Myocyte (in vitro differentiated cells): Measurements from ENCODE around the gene MBD3L4. TPM values are rescaled to one million over a fixed set of nuclear protein-coding genes. Genes with fewer than 3 reads are reported as not detected.
"Not testable (repeated sequence)": the region's sequence is repeated elsewhere in the genome, so short reads cannot be mapped to it uniquely, and the experiment has no call there.

Source experiments
- DNase-seq: peaks from one replicate; pipeline ENCODE4 v3.0.0-alpha.2; 2012; ENCODE audit warnings: low read depth
- polyA plus RNA-seq: library from polyadenylated mRNA; unstranded; fragments of >200 nt; gene quantifications from one replicate; pipeline ENCODE4 v1.2.1, GENCODE V29; 2012; ENCODE audit warnings: missing spikeins
- total RNA-seq: library from RNA; depleted of rRNA; stranded (reverse); fragments of >200 nt; gene quantifications from 2 replicates; pipeline ENCODE4 v1.2.3, GENCODE V29; 2014

The MBD3L4 gene
- not detected in 2 replicates for total RNA-seq
- polyA plus RNA-seq = not detected

GRCh38 chr19:7040079-7040478 is at the start of gene MBD3L4:
Gene MBD3L4, minus strand, starts transcription at chr19:7040179. Its CDS starts 35 bp downstream, at chr19:7040144.
- DNase-seq = not testable (repeated sequence)

- no peak for DNase-seq
Observed at GRCh38 chr19:7088999-7089398, 49.0 kb upstream of the MBD3L4 start.

- DNase-seq = no peak
Observed at GRCh38 chr19:7083076-7083956, 43.3 kb upstream of the MBD3L4 start.

- no peak for DNase-seq
Observed at GRCh38 chr19:7078008-7078407, 38.0 kb upstream of the MBD3L4 start.

- DNase-seq = no peak
Observed at GRCh38 chr19:7076151-7076550, 36.2 kb upstream of the MBD3L4 start.

GRCh38 chr19:7074705-7075282 is 34.8 kb upstream of the MBD3L4 start:
- DNase-seq = no peak

- no peak for DNase-seq
Observed at GRCh38 chr19:7072541-7072940, 32.6 kb upstream of the MBD3L4 start.

GRCh38 chr19:7069904-7070226 is 29.9 kb upstream of the MBD3L4 start:
- no peak for DNase-seq

- peak; percentile 98 for DNase-seq
Observed at GRCh38 chr19:7069042-7069903, 29.3 kb upstream of the MBD3L4 start, which contains the start of gene ZNF557. Gene ZNF557, plus strand, starts transcription at chr19:7069703. Its CDS starts 5,372 bp downstream, at chr19:7075075.

- DNase-seq = no peak
Observed at GRCh38 chr19:7068599-7068998, 28.6 kb upstream of the MBD3L4 start.

- peak; percentile 5 for DNase-seq
Observed at GRCh38 chr19:7067716-7068115, 27.7 kb upstream of the MBD3L4 start.

GRCh38 chr19:7067122-7067521 is 27.1 kb upstream of the MBD3L4 start:
- not testable (repeated sequence) for DNase-seq

- DNase-seq = no peak
Observed at GRCh38 chr19:7063764-7064418, 23.9 kb upstream of the MBD3L4 start.

GRCh38 chr19:7063339-7063738 is 23.4 kb upstream of the MBD3L4 start:
- peak; percentile 13 for DNase-seq

- not testable (repeated sequence) for DNase-seq
Observed at GRCh38 chr19:7059977-7060376, 20.0 kb upstream of the MBD3L4 start.

- DNase-seq = not testable (repeated sequence)
Observed at GRCh38 chr19:7058576-7058975, 18.6 kb upstream of the MBD3L4 start, which contains the start of gene MBD3L3. Gene MBD3L3, minus strand, starts transcription at chr19:7058676. Its CDS starts 71 bp downstream, at chr19:7058605.

GRCh38 chr19:7056371-7056770 is 16.4 kb upstream of the MBD3L4 start:
- not testable (repeated sequence) for DNase-seq

GRCh38 chr19:7055679-7056078 is 15.7 kb upstream of the MBD3L4 start:
- DNase-seq = not testable (repeated sequence)

GRCh38 chr19:7054635-7055368 is 14.8 kb upstream of the MBD3L4 start:
- not testable (repeated sequence) for DNase-seq

GRCh38 chr19:7052896-7053295 is 12.9 kb upstream of the MBD3L4 start:
- not testable (repeated sequence) for DNase-seq
